Nasal cavity respiratory epithelium epithelial cell of viscerocranial mucosa (primary cell): ENCODE results near the gene NKAIN2. TPM values are rescaled to one million over a fixed set of nuclear protein-coding genes. Genes with fewer than 3 reads are reported as not detected.

Experiments used
- total RNA-seq: library from RNA; depleted of rRNA; stranded (reverse); fragments of >200 nt; gene quantifications from 2 replicates; pipeline ENCODE4 v1.2.3, GENCODE V29; 2014

Gene NKAIN2
- under 0.01 and 0.07 TPM in 2 replicates for total RNA-seq

GRCh38 chr6:123803504-123804013 is at the start of gene NKAIN2:
Gene NKAIN2 (plus strand): TSS chr6:123803865.

Other genes with a start within 250 kb of the NKAIN2 start
- gene TRDN, start 166.9 kb upstream of the NKAIN2 start, total RNA-seq, result not detected in 2 replicates